Ishikawa (cell line): ENCODE measurements around the gene MYBPH.

Experiments used
- CREB1 ChIP-seq: IDR thresholded peaks from 2 replicates; pipeline ENCODE4 v1.6.1; 2012; ENCODE audit warnings: low read depth
- EP300 ChIP-seq: IDR thresholded peaks from 2 replicates; pipeline ENCODE4 v1.6.1; 2012; ENCODE audit warnings: borderline replicate concordance
- NFIC ChIP-seq: IDR thresholded peaks from 2 replicates; pipeline ENCODE4 v1.6.1; 2012
- RAD21 ChIP-seq: IDR thresholded peaks from 2 replicates; pipeline ENCODE4 v1.6.1; 2012; ENCODE audit warnings: low read depth
- REST ChIP-seq: IDR thresholded peaks from 2 replicates; pipeline ENCODE4 v1.6.1; 2012; ENCODE audit warnings: low read depth, mild to moderate bottlenecking
- TAF1 ChIP-seq: IDR thresholded peaks from 2 replicates; pipeline ENCODE4 v1.6.1; 2012; ENCODE audit warnings: low read depth, mild to moderate bottlenecking
- TCF12 ChIP-seq: IDR thresholded peaks from 2 replicates; pipeline ENCODE4 v1.6.1; 2012; ENCODE audit warnings: low read depth
- TEAD4 ChIP-seq: IDR thresholded peaks from 2 replicates; pipeline ENCODE4 v1.6.1; 2012
- YY1 ChIP-seq: IDR thresholded peaks from 2 replicates; pipeline ENCODE4 v1.6.1; 2012; ENCODE audit warnings: low read depth
- ZBTB7A ChIP-seq: IDR thresholded peaks from 2 replicates; pipeline ENCODE4 v1.6.1; 2012; ENCODE audit warnings: low read depth
- TF ChIP-seq, protein P1 (sequence below): IDR thresholded peaks from 2 replicates; pipeline ENCODE4 v1.6.1; 2012
- TF ChIP-seq, protein P2 (sequence below): IDR thresholded peaks from 2 replicates; pipeline ENCODE4 v1.6.1; 2012

DNA sequence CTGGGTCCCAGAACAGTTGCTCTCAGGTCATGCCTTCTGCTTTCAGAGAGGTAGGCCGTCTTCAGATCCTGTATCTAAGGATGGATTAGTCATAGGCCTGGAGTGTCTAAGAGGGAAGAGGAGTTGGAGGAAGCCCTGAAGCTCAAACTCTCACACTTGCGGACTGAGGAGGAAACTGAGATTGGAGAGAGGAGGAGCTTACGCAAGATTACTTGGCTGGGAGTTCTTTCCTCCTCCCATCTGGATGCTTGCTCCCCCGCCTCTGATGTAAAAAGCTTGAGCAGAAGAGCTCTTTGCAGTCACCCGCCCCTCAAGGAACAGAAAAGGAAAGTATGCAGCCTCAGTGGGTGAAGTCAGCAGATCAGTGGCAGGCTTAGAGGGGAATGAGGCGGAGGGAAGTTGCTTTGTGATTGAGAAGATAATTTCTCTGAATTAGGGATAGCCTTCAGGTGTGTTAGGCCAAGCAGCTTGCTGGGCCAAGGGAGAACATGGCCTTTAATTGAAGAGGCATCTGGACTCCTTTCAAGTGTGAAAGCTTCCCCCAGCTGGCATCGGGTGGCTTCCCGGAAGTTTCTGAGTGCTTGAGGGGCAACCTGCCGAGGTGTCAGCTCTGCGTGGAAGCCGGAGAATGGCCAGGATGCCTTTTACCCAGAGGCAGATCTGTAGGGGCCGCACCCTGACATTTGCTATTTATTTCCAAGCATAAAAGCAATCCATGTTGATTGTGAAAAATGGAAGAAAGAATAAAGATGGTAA lies 41.5 kb downstream of the MYBPH start:
- TF ChIP-seq, protein P1, sequence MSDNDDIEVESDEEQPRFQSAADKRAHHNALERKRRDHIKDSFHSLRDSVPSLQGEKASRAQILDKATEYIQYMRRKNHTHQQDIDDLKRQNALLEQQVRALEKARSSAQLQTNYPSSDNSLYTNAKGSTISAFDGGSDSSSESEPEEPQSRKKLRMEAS, result no peak
- TF ChIP-seq YY1 (no peak), RAD21 (no peak), EP300 (no peak), TCF12 (no peak), TEAD4 (no peak), ZBTB7A (no peak), REST (no peak), CREB1 (no peak), TAF1 (no peak), NFIC (no peak)
- TF ChIP-seq, protein P2, sequence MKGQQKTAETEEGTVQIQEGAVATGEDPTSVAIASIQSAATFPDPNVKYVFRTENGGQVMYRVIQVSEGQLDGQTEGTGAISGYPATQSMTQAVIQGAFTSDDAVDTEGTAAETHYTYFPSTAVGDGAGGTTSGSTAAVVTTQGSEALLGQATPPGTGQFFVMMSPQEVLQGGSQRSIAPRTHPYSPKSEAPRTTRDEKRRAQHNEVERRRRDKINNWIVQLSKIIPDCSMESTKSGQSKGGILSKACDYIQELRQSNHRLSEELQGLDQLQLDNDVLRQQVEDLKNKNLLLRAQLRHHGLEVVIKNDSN, result no peak
